BE2C (cell line): ENCODE measurements around the gene KIF1B. TPM values are rescaled to one million over a fixed set of nuclear protein-coding genes. Genes with fewer than 3 reads are reported as not detected.

ENCODE experiments used
- DNase-seq: peaks from one replicate; pipeline ENCODE4 v3.0.0-alpha.2; 2020
- H3K27me3 ChIP-seq: fragments of 250-450 bp; sonication (Bioruptor Pico); 2 replicates; pipeline ENCODE4 v1.5.1; 2020; ENCODE audit warnings: mild to moderate bottlenecking
- H3K36me3 ChIP-seq: fragments of 250-450 bp; sonication (Bioruptor Pico); 2 replicates; pipeline ENCODE4 v1.5.1; 2020; ENCODE audit warnings: mild to moderate bottlenecking
- H3K4me1 ChIP-seq: fragments of 250-450 bp; sonication (Bioruptor Pico); 2 replicates; pipeline ENCODE4 v1.5.1; 2020
- H3K4me3 ChIP-seq: 2 replicates; pipeline ENCODE4 v1.5.1; 2011; ENCODE audit warnings: low read depth, low read length
- H3K9me3 ChIP-seq: fragments of 250-450 bp; sonication (Bioruptor Pico); 2 replicates; pipeline ENCODE4 v1.5.1; 2020
- CTCF ChIP-seq: IDR thresholded peaks from 2 replicates; pipeline ENCODE4 v1.5.1; 2012; ENCODE audit warnings: mild to moderate bottlenecking, low read depth, low read length
- polyA plus RNA-seq: library from polyadenylated mRNA; unstranded; fragments of >200 nt; gene quantifications from one replicate; pipeline ENCODE4 v1.2.1, GENCODE V29; 2012; ENCODE audit warnings: low read depth, missing spikeins; ENCODE audit not compliant: insufficient read length, insufficient read depth

Gene KIF1B
- polyA plus RNA-seq, result 16.1 TPM

GRCh38 chr1:10209905-10210810, at the start of gene KIF1B:
Gene KIF1B (plus strand): TSS chr1:10210570. CDS start chr1:10232329, 21,759 bp downstream.
- peak; percentile 95 for DNase-seq
- Histone ChIP-seq H3K4me3 (peak within 1 kb of the TSS; percentile 76), H3K27me3 (no peaks in the 10 kb centered on the region), H3K36me3 (no peaks in the 10 kb centered on the region), H3K9me3 (no peaks in the 10 kb centered on the region), H3K4me1 (no peaks in the 10 kb centered on the region)
- TF ChIP-seq CTCF, result peak; percentile 66

GRCh38 chr1:10160907-10161490, 49.4 kb upstream of the KIF1B start:
- peak; percentile 20 for DNase-seq
- H3K36me3 ChIP-seq, result no peaks in the 10 kb centered on the region
- TF ChIP-seq CTCF, result no peak
- H3K27me3 ChIP-seq, result no peaks in the 10 kb centered on the region
- no peak overlapping the region for H3K4me3 ChIP-seq
- no peaks in the 10 kb centered on the region; the same call in 1 of the 2 replicates for H3K4me1 ChIP-seq
- no peaks in the 10 kb centered on the region for H3K9me3 ChIP-seq

GRCh38 chr1:10161541-10162290, 48.7 kb upstream of the KIF1B start:
- no peaks in the 10 kb centered on the region for H3K36me3 ChIP-seq
- H3K27me3 ChIP-seq, result no peaks in the 10 kb centered on the region
- no peak for DNase-seq
- H3K9me3 ChIP-seq, result no peaks in the 10 kb centered on the region
- H3K4me3 ChIP-seq, result no peak overlapping the region
- TF ChIP-seq CTCF, result no peak
- H3K4me1 ChIP-seq, result no peaks in the 10 kb centered on the region; the same call in 1 of the 2 replicates

- Histone ChIP-seq H3K27me3 (no peaks in the 10 kb centered on the region), H3K4me3 (no peak overlapping the region), H3K9me3 (no peaks in the 10 kb centered on the region), H3K36me3 (no peaks in the 10 kb centered on the region; the same call in 1 of the 2 replicates), H3K4me1 (no peaks in the 10 kb centered on the region)
- no peak for DNase-seq
- no peak for TF ChIP-seq CTCF
Observed at GRCh38 chr1:10168912-10169514, 41.4 kb upstream of the KIF1B start.

- Histone ChIP-seq H3K36me3 (no peaks in the 10 kb centered on the region; the same call in 1 of the 2 replicates), H3K4me1 (no peaks in the 10 kb centered on the region), H3K4me3 (no peak overlapping the region), H3K27me3 (no peaks in the 10 kb centered on the region), H3K9me3 (no peaks in the 10 kb centered on the region)
- DNase-seq, result no peak
- no peak for TF ChIP-seq CTCF
Observed at GRCh38 chr1:10170239-10170574, 40.2 kb upstream of the KIF1B start.
